GM18508 (cell line): ENCODE data around the gene TMEM175.
"Not testable (repeated sequence)": the region's sequence is repeated elsewhere in the genome, so short reads cannot be mapped to it uniquely, and the experiment has no call there.

Experiments
- ATAC-seq: cut with Tn5 transposase; IDR thresholded peaks from one replicate; pipeline ENCODE4 v1.9.1; 2021; ENCODE audit warnings: moderate number of reproducible peaks; ENCODE audit not compliant: insufficient read depth, unreplicated experiment

TMEM175 gene

DNA sequence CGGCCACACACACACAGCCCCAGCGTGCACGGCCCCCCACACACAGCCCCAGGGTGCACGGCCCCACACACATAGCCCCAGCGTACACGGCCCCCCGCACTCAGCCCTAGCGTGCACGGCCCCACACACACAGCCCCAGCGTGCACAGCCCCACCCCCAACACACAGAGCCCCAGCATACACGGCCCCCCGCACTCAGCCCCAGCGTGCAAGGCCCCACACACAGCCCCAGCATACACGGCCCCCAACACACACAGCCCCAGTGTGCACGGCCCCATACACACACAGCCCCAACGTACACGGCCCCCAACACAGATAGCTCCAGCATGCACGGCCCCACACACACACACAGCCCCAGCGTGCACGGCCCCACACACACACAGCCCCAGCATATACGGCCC, 17.7 kb upstream of the TMEM175 start:
- no peak for ATAC-seq

- ATAC-seq, result no peak
These were observed 17.2 kb upstream of the TMEM175 start for GRCh38 chr4:915041-915474.

DNA sequence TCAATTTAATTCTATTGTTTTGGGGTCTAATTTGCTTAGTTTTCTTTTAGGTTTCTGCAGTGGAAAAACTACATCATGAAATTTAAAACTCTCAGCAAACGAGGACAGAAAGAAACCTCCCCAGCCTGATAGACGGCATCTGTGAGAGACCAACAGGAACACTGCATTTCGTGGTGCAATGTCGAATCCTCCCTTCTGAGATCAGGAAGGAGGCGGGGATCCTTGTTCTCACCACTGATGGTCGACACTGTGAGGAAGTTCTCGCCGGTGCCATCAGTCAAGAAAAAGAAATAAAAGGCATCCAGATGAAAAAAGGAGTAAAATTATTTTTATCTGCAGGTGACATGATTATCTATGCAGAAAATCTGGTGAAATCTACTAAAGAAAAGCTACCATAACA, 16.7 kb upstream of the TMEM175 start:
- no peak for ATAC-seq

GRCh38 chr4:917466-917865, 14.8 kb upstream of the TMEM175 start:
- no peak for ATAC-seq

DNA sequence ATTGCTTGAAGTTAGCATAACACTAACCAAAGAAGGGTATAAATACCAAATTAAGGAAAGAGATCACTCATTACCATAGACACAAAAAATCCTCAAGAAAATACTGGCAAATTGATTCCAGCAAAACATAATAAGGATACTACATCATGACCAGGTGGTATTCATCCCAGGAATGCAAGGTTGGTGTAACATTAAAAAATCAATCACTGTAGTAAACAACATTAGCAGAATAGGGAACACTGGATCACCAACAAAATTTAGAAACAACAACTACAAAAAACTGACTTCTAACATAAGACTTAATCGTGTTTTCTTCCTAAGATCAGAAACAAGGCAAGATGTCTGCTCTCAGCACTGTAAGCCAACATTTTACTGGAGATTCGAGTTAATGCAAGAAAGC, 14.3 kb upstream of the TMEM175 start:
- ATAC-seq, result no peak

DNA sequence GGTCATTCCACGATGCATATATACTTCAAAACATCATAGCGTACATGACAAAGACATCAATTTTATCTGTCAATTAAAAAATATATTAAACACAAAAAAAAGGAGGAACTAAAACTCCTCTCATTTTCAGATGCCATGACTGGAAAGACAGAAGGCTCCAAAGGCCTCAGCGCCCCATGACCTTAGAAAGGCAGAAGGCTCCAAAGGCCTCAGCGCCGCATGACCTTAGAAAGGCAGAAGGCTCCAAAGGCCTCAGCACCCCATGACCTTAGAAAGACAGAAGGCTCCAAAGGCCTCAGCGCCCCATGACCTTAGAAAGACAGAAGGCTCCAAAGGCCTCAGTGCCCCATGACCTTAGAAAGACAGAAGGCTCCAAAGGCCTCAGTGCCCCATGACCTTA, 13.7 kb upstream of the TMEM175 start:
- not testable (repeated sequence) for ATAC-seq

DNA sequence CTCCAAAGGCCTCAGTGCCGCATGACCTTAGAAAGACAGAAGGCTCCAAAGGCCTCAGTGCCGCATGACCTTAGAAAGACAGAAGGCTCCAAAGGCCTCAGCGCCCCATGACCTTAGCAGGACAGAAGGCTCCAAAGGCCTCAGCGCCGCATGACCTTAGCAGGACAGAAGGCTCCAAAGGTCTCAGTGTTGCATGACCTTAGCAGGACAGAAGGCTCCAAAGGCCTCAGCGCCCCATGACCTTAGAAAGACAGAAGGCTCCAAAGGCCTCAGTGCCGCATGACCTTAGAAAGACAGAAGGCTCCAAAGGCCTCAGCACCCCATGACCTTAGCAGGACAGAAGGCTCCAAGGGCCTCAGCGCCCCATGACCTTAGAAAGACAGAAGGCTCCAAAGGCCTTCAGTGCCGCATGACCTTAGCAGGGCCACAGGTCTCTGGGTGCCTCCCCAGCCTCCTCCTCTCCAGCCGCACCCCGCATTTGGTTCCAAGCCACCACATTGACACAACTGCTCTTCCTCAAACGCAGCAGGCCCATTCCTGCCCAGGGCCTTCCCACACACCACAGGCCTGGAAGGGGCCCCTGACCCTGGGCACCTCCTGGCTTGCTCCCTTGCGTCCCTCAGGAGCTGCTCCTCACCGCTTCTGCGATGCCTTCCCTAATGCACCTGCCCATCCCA, 13.1 kb upstream of the TMEM175 start:
- ATAC-seq, result not testable (repeated sequence)

DNA sequence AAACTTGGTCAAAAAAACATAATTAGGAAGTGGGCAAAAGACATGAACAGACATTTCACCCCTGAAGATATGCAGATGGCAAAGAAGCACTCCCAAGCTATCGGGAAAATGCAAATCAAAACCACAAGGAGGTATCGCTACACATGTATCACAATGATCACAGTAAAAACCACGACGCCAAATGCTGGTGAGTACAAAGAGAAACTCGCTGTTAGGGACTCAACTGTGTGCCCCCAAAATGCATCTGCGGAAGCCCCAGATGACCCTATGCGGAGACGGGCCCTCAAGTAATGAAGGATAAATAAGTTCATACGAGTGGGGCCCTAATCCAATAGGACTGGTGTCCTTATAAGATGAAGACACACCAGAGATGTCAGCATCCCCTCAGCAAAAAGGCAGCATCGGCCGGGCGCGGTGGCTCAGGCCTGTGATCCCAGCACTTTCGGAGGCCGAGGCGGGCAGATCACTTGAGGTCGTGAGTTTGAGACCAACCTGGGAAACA, 10.4 kb upstream of the TMEM175 start:
- ATAC-seq, result no peak

- ATAC-seq, result no peak
These were observed 7.9 kb upstream of the TMEM175 start for GRCh38 chr4:924107-925096.

GRCh38 chr4:925171-925570, 7.1 kb upstream of the TMEM175 start:
- no peak for ATAC-seq

DNA sequence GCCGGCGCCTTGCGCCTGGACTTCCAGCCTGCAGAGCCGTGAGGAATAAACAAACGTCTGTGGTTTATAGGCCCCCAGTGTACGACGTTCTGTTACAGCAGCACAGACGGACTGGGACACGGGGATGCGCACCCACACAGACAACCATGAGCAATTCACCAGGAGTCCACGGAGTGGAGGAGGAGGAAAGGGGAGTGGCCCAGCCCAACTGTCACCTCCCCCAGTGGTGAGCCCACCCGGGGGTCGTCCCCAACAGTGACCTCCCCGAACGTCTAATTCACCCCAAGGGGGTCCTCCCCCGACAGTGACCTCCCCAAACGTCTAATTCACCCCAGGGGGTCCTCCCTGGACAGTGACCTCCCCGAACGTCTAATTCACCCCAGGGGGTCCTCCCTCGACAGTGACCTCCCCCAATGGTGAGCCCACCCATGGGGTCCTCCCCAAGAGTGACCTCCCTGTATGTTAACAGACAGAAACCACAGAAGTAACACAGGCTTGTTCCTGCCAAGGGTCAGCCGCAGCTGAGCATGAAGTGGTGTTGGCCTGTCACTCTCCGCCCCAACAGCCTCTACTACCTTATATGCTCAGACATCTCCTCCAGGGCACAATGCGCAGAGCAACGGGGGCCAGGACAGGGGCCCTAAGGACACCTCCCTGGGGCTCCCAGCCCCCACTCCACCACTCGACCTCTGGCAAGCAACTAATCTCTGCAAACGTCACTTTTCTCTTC, 6.3 kb upstream of the TMEM175 start:
- ATAC-seq, result no peak

DNA sequence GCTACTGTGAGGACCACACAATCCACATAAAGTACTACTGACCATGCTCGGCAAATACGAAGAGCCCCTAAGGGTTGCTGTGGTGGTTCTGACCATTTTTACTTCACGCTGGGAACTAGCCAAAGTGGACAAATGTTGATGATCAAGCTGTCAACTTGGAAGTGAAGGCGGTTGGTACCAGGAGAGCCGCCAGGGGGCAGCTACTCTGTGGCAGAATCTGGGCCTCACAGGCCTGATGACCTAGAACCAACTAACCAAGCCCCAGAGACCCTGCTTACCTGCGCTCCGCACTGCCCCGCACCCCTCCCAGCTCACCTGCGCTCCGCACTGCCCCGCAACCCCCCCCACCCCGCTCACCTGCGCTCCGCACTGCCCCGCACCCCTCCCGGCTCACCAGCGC, 5.7 kb upstream of the TMEM175 start:
- ATAC-seq, result no peak

DNA sequence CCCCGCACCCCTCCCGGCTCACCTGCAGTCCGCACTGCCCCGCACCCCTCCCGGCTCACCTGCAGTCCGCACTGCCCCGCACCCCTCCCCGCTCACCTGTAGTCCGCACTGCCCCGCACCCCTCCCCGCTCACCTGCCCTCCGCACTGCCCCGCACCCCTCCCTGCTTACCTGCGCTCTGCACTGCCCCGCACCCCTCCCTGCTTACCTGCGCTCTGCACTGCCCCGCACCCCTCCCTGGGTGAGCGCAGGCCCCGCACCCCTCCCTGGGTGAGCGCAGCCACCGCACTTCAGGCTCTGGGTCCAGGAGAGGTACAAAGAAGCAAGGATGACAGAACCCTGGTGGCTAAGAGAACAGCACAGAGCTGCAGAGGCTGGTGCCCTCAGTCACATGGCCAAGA, 4.7 kb upstream of the TMEM175 start:
- not testable (repeated sequence) for ATAC-seq

DNA sequence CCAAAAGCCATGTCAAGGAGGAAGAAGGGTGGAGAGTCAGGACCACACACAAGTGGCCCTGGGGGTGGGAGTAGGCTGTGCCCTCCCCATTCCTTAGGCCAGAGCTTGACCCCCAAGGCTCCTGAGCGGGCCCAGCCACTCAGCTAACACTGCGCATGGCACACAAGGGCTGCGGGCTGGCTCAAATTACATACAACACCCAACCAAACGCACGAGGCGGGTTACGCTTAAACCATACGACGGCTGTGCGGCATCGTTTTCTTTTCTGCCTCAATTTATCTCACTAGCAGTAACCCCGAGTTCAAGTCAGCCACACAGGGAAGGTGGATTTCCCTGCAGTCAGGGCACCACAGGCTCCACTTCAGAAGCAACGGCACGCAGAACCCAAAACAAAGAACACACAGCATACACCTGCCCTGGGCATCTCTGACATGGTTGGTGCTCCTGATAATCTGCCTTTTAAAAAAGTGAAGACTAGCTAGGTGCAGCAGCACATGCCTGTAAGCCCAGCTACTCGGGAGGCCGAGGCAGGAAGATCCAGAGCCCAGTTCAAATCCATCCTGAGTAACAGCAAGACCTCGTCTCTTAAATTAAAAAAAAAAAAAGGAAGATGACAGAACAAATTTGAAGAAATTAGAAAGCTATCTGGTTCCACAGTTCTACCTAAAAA, 3.0 kb upstream of the TMEM175 start:
- ATAC-seq, result no peak

DNA sequence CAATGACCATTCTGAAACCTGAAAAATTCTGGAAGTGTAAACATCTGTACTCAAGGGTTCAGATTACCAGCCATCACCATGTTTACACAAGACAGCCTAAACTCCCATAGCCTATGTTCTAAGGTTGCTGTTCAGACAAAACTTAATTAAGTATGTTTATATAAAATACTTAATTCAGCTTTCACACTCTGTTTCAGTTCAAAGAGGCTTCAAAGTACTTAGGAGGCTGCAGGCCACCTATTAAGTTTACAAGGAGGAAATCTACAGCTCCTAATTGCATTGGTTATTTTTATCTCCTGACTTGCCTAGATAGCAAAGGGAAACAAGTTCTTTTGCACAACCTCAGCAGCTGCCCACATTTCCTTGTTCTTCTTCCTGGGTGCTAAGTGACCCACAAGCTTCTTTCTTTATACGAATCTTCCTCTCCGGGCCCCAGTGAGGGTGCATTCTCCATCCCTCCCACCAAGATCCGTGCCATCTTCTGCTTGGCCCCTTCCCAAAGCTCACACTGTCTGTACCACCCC, 2.2 kb upstream of the TMEM175 start:
- no peak for ATAC-seq

DNA sequence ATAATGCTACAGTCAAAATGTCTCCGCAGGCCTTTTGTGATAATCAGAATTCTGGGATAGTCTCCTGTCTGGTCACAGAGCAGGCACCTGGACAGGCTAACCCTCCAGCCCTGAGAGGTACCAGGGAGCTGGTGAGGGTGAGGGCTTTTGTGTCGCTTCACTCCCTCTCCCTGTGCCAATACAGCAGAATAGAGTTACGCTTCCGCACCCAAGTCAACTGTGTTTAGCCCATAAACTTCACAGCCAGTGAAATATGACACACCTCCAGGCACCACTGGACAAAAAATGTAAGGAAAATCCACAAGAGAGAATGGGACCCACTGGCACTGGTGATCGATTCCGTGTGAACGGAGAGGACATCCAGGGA, 1.4 kb upstream of the TMEM175 start:
- no peak for ATAC-seq

GRCh38 chr4:931194-931959, 883 bp upstream of the TMEM175 start:
- ATAC-seq, result no peak

GRCh38 chr4:932713-933070, 432 bp downstream of the TMEM175 start:
- no peak for ATAC-seq

DNA sequence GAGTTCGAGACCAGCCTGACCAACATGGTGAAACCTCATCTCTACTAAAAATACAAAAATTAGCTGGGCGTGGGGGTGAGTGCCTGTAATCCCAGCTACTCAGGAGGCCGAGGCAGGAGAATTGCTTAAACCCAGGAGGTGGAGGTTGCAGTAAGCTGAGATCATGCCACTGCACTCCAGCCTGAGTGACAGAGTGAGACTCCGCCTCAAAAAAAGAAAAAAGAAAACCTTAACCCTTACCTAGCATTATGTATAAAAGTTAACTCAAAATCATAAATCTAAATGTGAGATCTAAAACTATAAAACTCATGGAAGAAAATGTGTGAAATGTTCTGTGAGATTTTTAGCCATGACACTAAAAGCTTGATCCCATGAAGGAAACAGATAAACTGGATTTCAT, 7.2 kb downstream of the TMEM175 start:
- not testable (repeated sequence) for ATAC-seq
